ENCODE measurements around the gene RABGAP1. TPM values are rescaled to one million over a fixed set of nuclear protein-coding genes. Genes with fewer than 3 reads are reported as not detected.

RABGAP1 gene
- total RNA-seq, 2 experiments from 2014 or later = 16.8 to 46.6 TPM

GRCh38 chr9:122978601-122979000 lies 37.8 kb downstream of the RABGAP1 start:
- Histone ChIP-seq H3K9me3 (ENCODE audit: low read length) (no peaks in the 10 kb centered on the region), H3K27ac (ENCODE audit: low read depth, low read length, poor library complexity, severe bottlenecking) (no peak overlapping the region), H3K79me2 (ENCODE audit: insufficient read depth, low read depth, low read length) (peaks cover 6% of the 10 kb centered on the region; the same call in 1 of the 2 replicates), H3K4me3 (ENCODE audit: low read depth, low read length, poor library complexity, severe bottlenecking) (no peak overlapping the region), H4K20me1 (ENCODE audit: insufficient read depth, low read length) (no peaks in the 10 kb centered on the region), H2AFZ (ENCODE audit: low read length) (no peak overlapping the region), H3K4me1 (ENCODE audit: insufficient read depth, low read length, poor library complexity, severe bottlenecking) (no peaks in the 10 kb centered on the region), H3K9me2 (ENCODE audit: insufficient read depth, low read length) (no peaks in the 10 kb centered on the region), H3K4me2 (ENCODE audit: low read length) (no peak overlapping the region), H3K36me3 (ENCODE audit: insufficient read depth, low read length) (peaks cover 17% of the 10 kb centered on the region)
- POLR2A ChIA-PET = interaction anchor here (0.9 kb wide), 1 partner anchor 17 kb away, joined by 3 read pairs; no protein-coding TSS in a partner anchor
- no TSS peak for BruUV-seq (replicated peaks)
- CTCF ChIA-PET (ENCODE audit: unreplicated experiment) = no interaction called here
- no peak for TF ChIP-seq EZH2phosphoT487 (IDR thresholded peaks at IDR 0.05; ENCODE audit: borderline replicate concordance, low read depth, low read length)
- no peak for TF ChIP-seq CTCF (conservative IDR thresholded peaks at IDR 0.05; ENCODE audit: low read length)
- DNase-seq (ENCODE audit: low spot score) = no peak
- intact Hi-C loops (cut with micrococcal nuclease; ENCODE audit: unreplicated experiment) = no loop called here

GRCh38 chr9:122986010-122986409 lies 45.2 kb downstream of the RABGAP1 start:
- no peaks in the 10 kb centered on the region for H3K4me1 ChIP-seq (ENCODE audit: insufficient read depth, low read length, poor library complexity, severe bottlenecking)
- H3K36me3 ChIP-seq (ENCODE audit: insufficient read depth, low read length) = peaks cover 58% of the 10 kb centered on the region
- H3K79me2 ChIP-seq (ENCODE audit: insufficient read depth, low read depth, low read length) = peaks cover 6% of the 10 kb centered on the region; the same call in 1 of the 2 replicates
- H3K4me3 ChIP-seq (ENCODE audit: low read depth, low read length, poor library complexity, severe bottlenecking) = no peak overlapping the region
- no peaks in the 10 kb centered on the region for H4K20me1 ChIP-seq (ENCODE audit: insufficient read depth, low read length)
- no peak overlapping the region for H2AFZ ChIP-seq (ENCODE audit: low read length)
- no TSS peak for BruUV-seq (replicated peaks)
- POLR2A ChIA-PET = no interaction called here
- intact Hi-C loops (cut with micrococcal nuclease; ENCODE audit: unreplicated experiment) = no loop called here
- no peak overlapping the region for H3K27ac ChIP-seq (ENCODE audit: low read depth, low read length, poor library complexity, severe bottlenecking)
- DNase-seq (ENCODE audit: low spot score) = no peak
- TF ChIP-seq CTCF (conservative IDR thresholded peaks at IDR 0.05; ENCODE audit: low read length) (no peak), EZH2phosphoT487 (IDR thresholded peaks at IDR 0.05; ENCODE audit: borderline replicate concordance, low read depth, low read length) (no peak)
- CTCF ChIA-PET (ENCODE audit: unreplicated experiment) = no interaction called here
- no peaks in the 10 kb centered on the region for H3K9me3 ChIP-seq (ENCODE audit: low read length)
- no peak overlapping the region for H3K4me2 ChIP-seq (ENCODE audit: low read length)
- H3K9me2 ChIP-seq (ENCODE audit: insufficient read depth, low read length) = no peaks in the 10 kb centered on the region

- H3K79me2 ChIP-seq (ENCODE audit: insufficient read depth, low read depth, low read length) = no peaks in the 10 kb centered on the region
- no peaks in the 10 kb centered on the region for H3K9me3 ChIP-seq (ENCODE audit: low read length)
- H3K36me3 ChIP-seq (ENCODE audit: insufficient read depth, low read length) = peaks cover 63% of the 10 kb centered on the region
- no peak overlapping the region for H3K4me2 ChIP-seq (ENCODE audit: low read length)
- intact Hi-C loops (cut with micrococcal nuclease; ENCODE audit: unreplicated experiment) = no loop called here
- ChIA-PET POLR2A (interaction anchor here (0.6 kb wide), 2 partner anchors 307 to 873 kb away, joined by 3 to 4 read pairs; no protein-coding TSS in a partner anchor), CTCF (ENCODE audit: unreplicated experiment) (no interaction called here)
- H4K20me1 ChIP-seq (ENCODE audit: insufficient read depth, low read length) = no peaks in the 10 kb centered on the region
- TF ChIP-seq EZH2phosphoT487 (IDR thresholded peaks at IDR 0.05; ENCODE audit: borderline replicate concordance, low read depth, low read length) (no peak), CTCF (conservative IDR thresholded peaks at IDR 0.05; ENCODE audit: low read length) (no peak)
- no peaks in the 10 kb centered on the region for H3K4me1 ChIP-seq (ENCODE audit: insufficient read depth, low read length, poor library complexity, severe bottlenecking)
- H2AFZ ChIP-seq (ENCODE audit: low read length) = no peak overlapping the region
- H3K27ac ChIP-seq (ENCODE audit: low read depth, low read length, poor library complexity, severe bottlenecking) = no peak overlapping the region
- no peak for DNase-seq (ENCODE audit: low spot score)
- no TSS peak for BruUV-seq (replicated peaks)
- H3K9me2 ChIP-seq (ENCODE audit: insufficient read depth, low read length) = no peaks in the 10 kb centered on the region
- H3K4me3 ChIP-seq (ENCODE audit: low read depth, low read length, poor library complexity, severe bottlenecking) = no peak overlapping the region
These were observed 47.3 kb downstream of the RABGAP1 start for GRCh38 chr9:122988141-122988540.
